NCI-H1930 (cell line): ENCODE data around the gene PICK1.
"Not testable (repeated sequence)": the region's sequence is repeated elsewhere in the genome, so short reads cannot be mapped to it uniquely, and the experiment has no call there.

Experiments used
- DNase-seq, 2 experiments: peaks; one replicate each; lab custom pipeline; 2025; lab: John Stamatoyannopoulos, UW

PICK1 gene

GRCh38 chr22:38074181-38075104, 17.2 kb downstream of the PICK1 start:
- DNase-seq = no peak

GRCh38 chr22:38075105-38075825, 18.1 kb downstream of the PICK1 start:
- no peak for DNase-seq

- no peak for DNase-seq
Observed at GRCh38 chr22:38075961-38076360, 18.8 kb downstream of the PICK1 start.

GRCh38 chr22:38077096-38077495, 19.9 kb downstream of the PICK1 start:
- DNase-seq = no peak

GRCh38 chr22:38077595-38077994, 20.4 kb downstream of the PICK1 start:
- no peak for DNase-seq

GRCh38 chr22:38078046-38078840, 21.0 kb downstream of the PICK1 start:
- DNase-seq = no peak

GRCh38 chr22:38079208-38079607, 22.0 kb downstream of the PICK1 start:
- DNase-seq = not testable (repeated sequence)

GRCh38 chr22:38079804-38080203, 22.6 kb downstream of the PICK1 start:
- no peak for DNase-seq

- no peak for DNase-seq
Observed at GRCh38 chr22:38080474-38080849, 23.3 kb downstream of the PICK1 start.

- DNase-seq = peak; percentile 33 to 73
Observed at GRCh38 chr22:38080850-38081635, 23.8 kb downstream of the PICK1 start.

GRCh38 chr22:38081636-38081940, 24.4 kb downstream of the PICK1 start:
- DNase-seq = no peak

GRCh38 chr22:38081941-38082828, 25.0 kb downstream of the PICK1 start:
- no peak for DNase-seq

- no peak for DNase-seq
Observed at GRCh38 chr22:38082986-38083710, 25.9 kb downstream of the PICK1 start.

- DNase-seq = no peak
Observed at GRCh38 chr22:38083931-38084631, 26.9 kb downstream of the PICK1 start, which contains the start of gene SLC16A8. Gene SLC16A8 (minus strand): TSS chr22:38084184. CDS start chr22:38082873, 1,311 bp downstream.

GRCh38 chr22:38085056-38085455, 27.9 kb downstream of the PICK1 start:
- DNase-seq = no peak

- no peak for DNase-seq
Observed at GRCh38 chr22:38085501-38085900, 28.3 kb downstream of the PICK1 start.

GRCh38 chr22:38086001-38086845, 29.0 kb downstream of the PICK1 start:
- DNase-seq = no peak

- no peak for DNase-seq
Observed at GRCh38 chr22:38086942-38087341, 29.7 kb downstream of the PICK1 start.
